22Rv1 (cell line): ENCODE data around the gene PLSCR1.

Experiments
- ZFX ChIP-seq: fragments of 450-650 bp; IDR thresholded peaks from 2 replicates; pipeline ENCODE4 v1.6.1; 2017; ENCODE audit warnings: antibody characterized with exemption, borderline replicate concordance
- TF ChIP-seq, protein P1 (sequence below): fragments of 450-650 bp; IDR thresholded peaks from 2 replicates; pipeline ENCODE4 v1.5.1; 2017; ENCODE audit warnings: mild to moderate bottlenecking

DNA sequence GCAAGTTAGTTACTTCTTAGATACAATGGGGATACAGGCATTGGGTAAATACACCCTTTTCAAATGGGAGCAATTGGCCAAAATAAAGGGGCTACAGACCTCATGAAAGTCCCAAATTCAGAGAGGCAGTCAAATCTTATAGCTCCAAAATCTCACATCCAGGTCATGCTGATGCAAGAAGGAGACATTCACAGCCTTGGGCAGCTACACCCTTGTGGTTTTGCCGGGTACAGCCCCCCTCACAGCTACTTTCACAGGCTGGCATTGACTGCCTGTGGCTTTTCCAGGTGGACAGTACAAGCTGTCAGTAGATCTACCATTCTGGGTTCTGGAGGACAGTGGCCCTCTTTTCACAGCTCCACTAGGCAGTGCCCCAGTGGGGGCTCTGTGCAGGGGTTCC is 17.5 kb upstream of the PLSCR1 start:
- TF ChIP-seq, protein P1, sequence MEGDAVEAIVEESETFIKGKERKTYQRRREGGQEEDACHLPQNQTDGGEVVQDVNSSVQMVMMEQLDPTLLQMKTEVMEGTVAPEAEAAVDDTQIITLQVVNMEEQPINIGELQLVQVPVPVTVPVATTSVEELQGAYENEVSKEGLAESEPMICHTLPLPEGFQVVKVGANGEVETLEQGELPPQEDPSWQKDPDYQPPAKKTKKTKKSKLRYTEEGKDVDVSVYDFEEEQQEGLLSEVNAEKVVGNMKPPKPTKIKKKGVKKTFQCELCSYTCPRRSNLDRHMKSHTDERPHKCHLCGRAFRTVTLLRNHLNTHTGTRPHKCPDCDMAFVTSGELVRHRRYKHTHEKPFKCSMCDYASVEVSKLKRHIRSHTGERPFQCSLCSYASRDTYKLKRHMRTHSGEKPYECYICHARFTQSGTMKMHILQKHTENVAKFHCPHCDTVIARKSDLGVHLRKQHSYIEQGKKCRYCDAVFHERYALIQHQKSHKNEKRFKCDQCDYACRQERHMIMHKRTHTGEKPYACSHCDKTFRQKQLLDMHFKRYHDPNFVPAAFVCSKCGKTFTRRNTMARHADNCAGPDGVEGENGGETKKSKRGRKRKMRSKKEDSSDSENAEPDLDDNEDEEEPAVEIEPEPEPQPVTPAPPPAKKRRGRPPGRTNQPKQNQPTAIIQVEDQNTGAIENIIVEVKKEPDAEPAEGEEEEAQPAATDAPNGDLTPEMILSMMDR, result no peak
- no peak for TF ChIP-seq ZFX
